Erythroblast (primary cell): ENCODE measurements around the gene TUBAL3.
A peak's percentile ranks its signal among the peaks of the same experiment; 100 is the strongest.

Experiments used
- GATA1 ChIP-seq: IDR thresholded peaks from 2 replicates; pipeline ENCODE4 v1.6.1; 2011; ENCODE audit warnings: low read depth, mild to moderate bottlenecking, control low read depth, low read length, moderate library complexity
- POLR2A ChIP-seq: IDR thresholded peaks from 2 replicates; pipeline ENCODE4 v1.6.1; 2011; ENCODE audit warnings: mild to moderate bottlenecking, low read length

DNA sequence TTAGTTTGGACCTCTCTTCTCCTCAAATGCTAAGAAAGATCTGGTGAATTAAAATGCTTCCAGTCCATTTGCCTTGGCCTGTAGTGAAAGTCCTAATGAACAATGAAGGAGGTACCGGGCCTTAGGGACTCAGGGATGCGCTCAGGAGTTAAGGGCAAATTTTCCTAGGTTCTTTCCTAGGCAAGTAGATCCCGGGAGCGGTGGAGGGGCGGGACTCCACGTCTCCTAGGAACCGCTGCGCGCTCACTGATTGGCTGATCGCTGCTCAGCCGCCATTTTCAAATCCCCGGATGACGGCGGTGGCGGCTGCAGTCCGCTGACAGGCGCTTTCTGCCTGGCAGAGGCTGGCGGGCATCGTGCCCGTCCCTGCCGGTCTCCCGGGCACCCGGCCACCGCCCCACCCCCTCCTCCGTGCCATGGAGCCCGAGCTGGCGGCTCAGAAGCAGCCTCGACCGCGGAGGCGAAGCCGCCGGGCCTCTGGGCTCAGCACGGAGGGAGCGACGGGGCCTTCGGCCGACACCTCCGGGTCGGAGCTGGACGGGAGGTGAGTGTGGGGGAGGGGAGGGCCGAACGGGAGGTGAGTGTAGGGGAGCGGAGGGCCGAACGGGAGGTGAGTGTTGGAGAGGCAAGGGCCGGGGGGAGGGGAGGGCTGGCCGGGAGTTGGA, 7.8 kb upstream of the TUBAL3 start, which contains the start of gene NET1:
- TF ChIP-seq POLR2A (peak; percentile 60), GATA1 (no peak)
